OCI-LY7 (cell line): ENCODE data around the gene ZNF747.

ENCODE experiments used
- EZH2phosphoT487 ChIP-seq: fragments of 200-600 bp; sonication (generic); IDR thresholded peaks from 2 replicates; pipeline ENCODE4 v1.6.1; 2018; ENCODE audit warnings: low read depth, borderline replicate concordance, mild to moderate bottlenecking, mixed run types, antibody characterized with exemption, low read length, moderate library complexity, mixed read lengths
- TF ChIP-seq, protein P1 (sequence below): fragments of 200-600 bp; sonication (generic); conservative IDR thresholded peaks from 2 replicates; pipeline ENCODE4 v1.5.1; 2014; ENCODE audit warnings: mild to moderate bottlenecking, antibody characterized with exemption, low read length, moderate library complexity, mixed read lengths

GRCh38 chr16:30561089-30561816, 26.6 kb upstream of the ZNF747 start:
- TF ChIP-seq, protein P1, sequence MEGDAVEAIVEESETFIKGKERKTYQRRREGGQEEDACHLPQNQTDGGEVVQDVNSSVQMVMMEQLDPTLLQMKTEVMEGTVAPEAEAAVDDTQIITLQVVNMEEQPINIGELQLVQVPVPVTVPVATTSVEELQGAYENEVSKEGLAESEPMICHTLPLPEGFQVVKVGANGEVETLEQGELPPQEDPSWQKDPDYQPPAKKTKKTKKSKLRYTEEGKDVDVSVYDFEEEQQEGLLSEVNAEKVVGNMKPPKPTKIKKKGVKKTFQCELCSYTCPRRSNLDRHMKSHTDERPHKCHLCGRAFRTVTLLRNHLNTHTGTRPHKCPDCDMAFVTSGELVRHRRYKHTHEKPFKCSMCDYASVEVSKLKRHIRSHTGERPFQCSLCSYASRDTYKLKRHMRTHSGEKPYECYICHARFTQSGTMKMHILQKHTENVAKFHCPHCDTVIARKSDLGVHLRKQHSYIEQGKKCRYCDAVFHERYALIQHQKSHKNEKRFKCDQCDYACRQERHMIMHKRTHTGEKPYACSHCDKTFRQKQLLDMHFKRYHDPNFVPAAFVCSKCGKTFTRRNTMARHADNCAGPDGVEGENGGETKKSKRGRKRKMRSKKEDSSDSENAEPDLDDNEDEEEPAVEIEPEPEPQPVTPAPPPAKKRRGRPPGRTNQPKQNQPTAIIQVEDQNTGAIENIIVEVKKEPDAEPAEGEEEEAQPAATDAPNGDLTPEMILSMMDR, result no peak
- no peak for TF ChIP-seq EZH2phosphoT487
